Left lung (tissue), 10 donors: ENCODE measurements around the gene PRMT5. TPM values are rescaled to one million over a fixed set of nuclear protein-coding genes. Genes with fewer than 3 reads are reported as not detected.

Experiments used
- ATAC-seq: fragments of 200-7000 bp; cut with Tn5 transposase; one replicate; pipeline ENCODE4 v1.9.1; 2020; ENCODE audit warnings: moderate library complexity
- DNase-seq, 4 donors: peaks; one replicate each; pipeline ENCODE4 v3.0.0-alpha.2; 2013 to 2020
- H3K27ac ChIP-seq, 2 donors: fragments of 200-600 bp; sonication (generic) in 1 of 2; one replicate each; pipeline versions ENCODE4 v1.5.0 to v1.8.0; 2020 to 2021
- H3K27me3 ChIP-seq, 2 donors: fragments of 200-600 bp; sonication (generic) in 1 of 2; one replicate each; pipeline versions ENCODE4 v1.5.0 to v1.8.0; 2020 to 2021
- H3K36me3 ChIP-seq, 2 donors: fragments of 200-600 bp; sonication (generic) in 1 of 2; one replicate each; pipeline versions ENCODE4 v1.5.0 to v1.8.0; 2020 to 2021
- H3K4me1 ChIP-seq, 2 donors: fragments of 200-600 bp; one replicate each; pipeline ENCODE4 v1.8.0; 2021
- H3K4me3 ChIP-seq, 2 donors: fragments of 200-600 bp; sonication (generic) in 1 of 2; one replicate each; pipeline versions ENCODE4 v1.5.0 to v1.8.0; 2020 to 2021; ENCODE audit warnings: mild to moderate bottlenecking in 1 of 2
- H3K9me3 ChIP-seq, 2 donors: fragments of 200-600 bp; sonication (generic) in 1 of 2; one replicate each; pipeline versions ENCODE4 v1.5.0 to v1.8.0; 2020 to 2021
- CTCF ChIP-seq, 2 donors: fragments of 200-600 bp; sonication (generic) in 1 of 2; IDR thresholded peaks; one replicate each; pipeline versions ENCODE4 v1.5.0 to v1.8.0; 2021; ENCODE audit warnings: antibody characterized with exemption in 2 of 2
- intact Hi-C, 2 donors: fragments of 100-400 bp; cut with DNase I; formaldehyde crosslinking; loops; one replicate each; pipeline versions ENCODE4 v1.11.2 to v1.14.2; 2022
- polyA plus RNA-seq, 6 donors: library from polyadenylated mRNA; unstranded; fragments of 120-200 nt; gene quantifications; one replicate each; pipeline ENCODE4 v1.2.1, GENCODE V29; 2013; ENCODE audit not compliant: insufficient read length in 6 of 6
- total RNA-seq, 2 donors: library from RNA; stranded (reverse); fragmentation: NEBNext Ultra II Directional; extraction: Animal tissue kit (Norgen Biotek cat#: 25700); gene quantifications; one replicate each; pipeline ENCODE4 v1.2.1, GENCODE V29; 2021
- donor health status: DM: no; HTN: yes; CAD: no.
- donor health status: DM: no; HTN: no; CAD: no.

PRMT5 gene
- total and polyA plus RNA-seq, 8 donors: 48.7 to 143 (median 129) TPM

- ATAC-seq (peak; percentile 34), DNase-seq (no peak)
- Histone ChIP-seq H3K4me3 (no peak overlapping the region), H3K27me3 (no peaks in the 10 kb centered on the region), H3K27ac (no peak overlapping the region), H3K4me1 (peaks cover 0 to 10% of the 10 kb centered on the region in 2 donors), H3K9me3 (no peaks in the 10 kb centered on the region), H3K36me3 (peaks cover 0 to 37% of the 10 kb centered on the region in 2 donors)
- no peak for TF ChIP-seq CTCF (IDR thresholded peaks at IDR 0.05)
- intact Hi-C loops: no loop called here
Observed at GRCh38 chr14:22896760-22897159, 32.4 kb downstream of the PRMT5 start.

- ATAC-seq (peak; percentile 45), DNase-seq (no peak)
- no peak overlapping the region for H3K27ac ChIP-seq
- H3K9me3 ChIP-seq: no peaks in the 10 kb centered on the region
- peaks cover 0 to 10% of the 10 kb centered on the region in 2 donors for H3K4me1 ChIP-seq
- no peaks in the 10 kb centered on the region for H3K27me3 ChIP-seq
- no peak overlapping the region for H3K4me3 ChIP-seq
- intact Hi-C loops: no loop called here
- peaks cover 0 to 33% of the 10 kb centered on the region in 2 donors for H3K36me3 ChIP-seq
- TF ChIP-seq CTCF (IDR thresholded peaks at IDR 0.05): no peak
Observed at GRCh38 chr14:22896356-22896755, 32.8 kb downstream of the PRMT5 start.

- Histone ChIP-seq H3K4me3 (no peak overlapping the region), H3K36me3 (peaks cover 0 to 24% of the 10 kb centered on the region in 2 donors), H3K9me3 (no peaks in the 10 kb centered on the region), H3K4me1 (peaks cover 0 to 8% of the 10 kb centered on the region in 2 donors), H3K27ac (no peak overlapping the region), H3K27me3 (no peaks in the 10 kb centered on the region)
- no peak for TF ChIP-seq CTCF (IDR thresholded peaks at IDR 0.05)
- intact Hi-C loops: no loop called here
- DNase-seq (no peak), ATAC-seq (no peak)
Observed at GRCh38 chr14:22895402-22895801, 33.8 kb downstream of the PRMT5 start.

- no peak for TF ChIP-seq CTCF (IDR thresholded peaks at IDR 0.05)
- Histone ChIP-seq H3K36me3 (peaks cover 0 to 10% of the 10 kb centered on the region in 2 donors), H3K4me3 (no peak overlapping the region), H3K9me3 (no peaks in the 10 kb centered on the region), H3K27me3 (no peaks in the 10 kb centered on the region), H3K4me1 (no peaks in the 10 kb centered on the region), H3K27ac (no peak overlapping the region)
- ATAC-seq (no peak), DNase-seq (no peak)
- intact Hi-C loops: no loop called here
Observed at GRCh38 chr14:22893706-22894105, 35.5 kb downstream of the PRMT5 start.

- Histone ChIP-seq H3K27ac (no peak overlapping the region), H3K27me3 (peaks cover 0 to 2% of the 10 kb centered on the region in 2 donors), H3K9me3 (no peaks in the 10 kb centered on the region), H3K4me1 (peaks cover 0 to under 1% of the 10 kb centered on the region in 2 donors), H3K4me3 (no peak overlapping the region), H3K36me3 (peaks cover 0 to 10% of the 10 kb centered on the region in 2 donors)
- ATAC-seq: no peak
- intact Hi-C loops: no loop called here
- no peak for TF ChIP-seq CTCF (IDR thresholded peaks at IDR 0.05)
- DNase-seq: no peak
Observed at GRCh38 chr14:22892488-22892887, 36.7 kb downstream of the PRMT5 start.
